OCI-M2 (cell line): Measurements from ENCODE around the gene BRD1.

Experiments used
- DNase-seq: peaks from one replicate; lab custom pipeline; 2025; ENCODE audit not compliant: unreplicated experiment; lab: John Stamatoyannopoulos, UW

The BRD1 gene

DNA sequence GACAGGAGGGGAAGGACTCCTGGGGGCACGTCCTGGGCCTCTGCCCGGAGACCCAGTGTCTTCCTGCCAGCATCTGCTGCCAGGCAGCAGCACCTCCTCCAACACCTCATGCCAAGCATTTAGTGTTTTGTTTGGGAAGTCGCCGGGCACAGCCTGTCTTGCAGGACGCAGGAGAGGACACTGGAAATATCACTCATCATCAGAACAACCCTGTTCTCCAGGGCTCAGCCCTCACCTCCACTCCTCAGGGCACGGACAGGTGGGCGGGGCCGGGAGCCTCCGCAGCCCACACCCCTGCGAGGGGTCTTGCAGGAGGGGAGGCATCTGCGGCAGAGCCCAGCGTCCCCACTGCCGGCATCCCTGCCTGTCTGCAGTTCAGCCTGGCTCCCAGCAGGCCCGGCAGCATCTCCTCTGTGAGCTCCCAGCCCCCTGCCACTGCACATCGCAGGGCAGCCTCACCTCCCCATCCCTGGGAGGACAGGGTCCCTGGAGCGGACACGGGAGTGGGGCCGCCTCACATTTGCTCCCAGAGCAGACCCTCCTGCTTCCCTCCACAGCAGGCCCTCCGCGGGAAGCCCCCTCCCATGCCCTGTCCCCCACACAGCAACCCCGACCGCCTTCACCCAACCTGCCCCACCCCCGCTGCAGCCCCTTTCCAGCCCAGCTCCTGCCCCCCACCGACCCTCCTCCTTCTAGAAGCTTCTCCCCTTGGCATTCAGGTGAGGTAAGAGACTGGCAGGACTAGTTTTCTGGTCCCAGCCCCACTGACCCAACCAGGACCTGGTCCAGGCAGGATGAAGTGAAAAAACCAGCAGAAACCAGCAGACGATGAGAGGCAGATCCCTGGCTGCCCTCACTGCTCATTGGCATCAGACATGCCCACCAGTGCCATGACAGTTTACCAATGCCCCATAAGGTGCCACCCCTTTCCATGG, 72.7 kb downstream of the BRD1 start:
- no peak for DNase-seq

DNA sequence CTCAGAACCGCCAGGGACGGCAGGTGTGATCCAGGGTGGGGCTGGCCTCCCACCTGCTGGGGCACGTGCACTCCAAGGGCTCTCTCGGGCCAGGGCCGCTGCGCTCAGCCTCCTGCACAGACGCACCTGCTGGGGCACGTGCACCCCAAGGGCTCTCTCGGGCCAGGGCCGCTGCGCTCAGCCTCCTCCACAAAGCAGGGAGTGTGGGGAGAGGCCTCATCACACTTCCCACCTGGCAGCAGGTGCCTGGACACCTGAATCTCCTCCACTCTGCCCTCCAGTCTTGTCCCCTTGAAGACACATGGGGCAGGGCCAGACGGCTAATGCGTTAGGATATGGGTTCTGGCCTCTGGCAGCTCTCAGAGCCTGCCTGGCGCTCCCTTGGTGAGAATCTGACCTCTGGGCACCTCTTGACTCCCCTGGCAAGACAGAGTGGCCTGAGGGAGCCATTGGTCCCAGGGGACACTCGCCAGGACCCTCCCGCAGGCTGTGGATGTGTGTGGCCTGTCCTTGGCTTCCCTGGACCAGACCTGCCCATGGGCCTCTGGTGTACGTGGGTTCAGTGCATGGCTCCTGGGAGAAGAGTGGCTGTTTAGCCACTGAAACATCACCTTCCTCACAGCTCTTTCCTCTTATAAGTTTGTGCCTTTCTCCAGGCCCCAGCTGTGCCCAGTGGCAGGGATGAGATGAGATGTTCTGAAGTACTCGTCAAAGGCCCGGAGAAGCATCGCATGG, 73.5 kb downstream of the BRD1 start:
- no peak for DNase-seq

- no peak for DNase-seq
Measured at GRCh38 chr22:49753276-49753890, 74.3 kb downstream of the BRD1 start.

- DNase-seq = no peak
Measured at GRCh38 chr22:49752598-49753091, 75.0 kb downstream of the BRD1 start.

DNA sequence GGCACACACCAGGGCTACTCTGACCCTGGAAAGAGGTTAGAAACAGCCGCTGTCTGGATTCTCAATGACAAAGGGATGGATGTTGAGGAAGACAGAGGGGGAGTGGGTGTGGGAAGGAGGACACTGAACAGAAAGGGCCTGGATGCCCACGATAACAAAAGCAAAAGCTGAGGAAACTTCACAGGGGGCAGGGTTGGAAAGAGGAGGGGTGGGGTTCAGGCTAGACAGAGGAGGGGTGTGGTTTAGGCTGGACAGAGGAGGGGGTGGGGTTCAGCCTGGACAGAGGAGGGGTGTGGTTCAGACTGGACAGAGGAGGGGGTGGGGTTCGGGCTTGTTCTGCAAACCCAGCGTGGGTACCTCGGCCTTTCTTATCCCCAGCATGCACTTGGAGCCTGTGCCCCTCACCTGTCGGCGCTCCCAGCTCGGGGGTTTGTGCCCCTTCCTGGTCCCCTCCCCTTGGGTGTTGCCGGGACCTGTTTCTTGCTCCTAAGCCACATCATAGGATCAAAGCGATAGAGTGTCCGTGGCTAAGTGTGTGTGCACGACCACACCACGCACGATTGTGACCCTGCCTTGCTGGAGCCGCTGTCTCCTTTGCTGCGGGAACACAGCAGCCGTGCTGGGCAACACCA, 75.6 kb downstream of the BRD1 start:
- no peak for DNase-seq

GRCh38 chr22:49751318-49751965, 76.2 kb downstream of the BRD1 start:
- DNase-seq = no peak

GRCh38 chr22:49749885-49750510, 77.7 kb downstream of the BRD1 start:
- no peak for DNase-seq

- no peak for DNase-seq
Measured at GRCh38 chr22:49749227-49749626, 78.4 kb downstream of the BRD1 start.

DNA sequence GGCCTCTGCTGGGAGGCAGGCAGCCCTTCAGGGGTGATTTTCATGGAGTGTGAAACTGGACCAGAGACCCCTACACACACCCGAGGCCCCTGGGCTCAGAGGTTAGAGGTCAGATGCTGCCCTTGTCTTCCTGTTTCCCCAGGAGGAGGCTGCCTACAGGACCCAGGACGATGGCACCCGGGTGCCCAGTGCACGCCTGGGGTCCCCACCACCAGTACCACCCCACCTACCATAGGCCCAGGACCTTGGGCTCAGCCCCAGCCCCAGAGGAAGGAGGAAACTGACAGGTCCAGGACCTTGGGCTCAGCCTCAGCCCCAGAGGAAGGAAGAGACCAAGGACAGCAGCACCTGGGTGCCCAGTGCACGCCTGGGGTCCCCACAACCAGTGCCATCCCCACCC, 79.2 kb downstream of the BRD1 start:
- DNase-seq = no peak

DNA sequence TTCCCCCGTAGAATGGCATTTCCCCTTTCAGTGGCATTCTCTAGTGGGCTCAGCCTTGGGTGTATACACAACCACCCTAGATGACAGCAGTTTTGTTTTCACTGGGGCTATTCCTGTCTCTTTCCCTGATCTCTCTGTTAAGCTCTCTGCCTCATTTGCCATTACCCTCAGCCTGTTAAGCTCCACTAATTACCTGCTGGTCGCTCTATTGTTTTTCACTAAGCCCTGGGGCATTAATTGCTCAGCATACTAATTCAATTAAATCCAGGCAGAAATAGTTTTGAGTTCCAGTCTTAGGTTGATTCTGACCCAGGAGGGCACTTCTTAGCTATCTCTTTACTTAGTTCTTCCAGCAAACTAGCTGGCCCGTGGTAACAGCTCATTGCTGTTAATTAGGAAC, 80.0 kb downstream of the BRD1 start:
- DNase-seq = no peak

GRCh38 chr22:49747130-49747529, 80.5 kb downstream of the BRD1 start:
- no peak for DNase-seq

- DNase-seq = no peak
Measured at GRCh38 chr22:49746065-49746464, 81.6 kb downstream of the BRD1 start.

DNA sequence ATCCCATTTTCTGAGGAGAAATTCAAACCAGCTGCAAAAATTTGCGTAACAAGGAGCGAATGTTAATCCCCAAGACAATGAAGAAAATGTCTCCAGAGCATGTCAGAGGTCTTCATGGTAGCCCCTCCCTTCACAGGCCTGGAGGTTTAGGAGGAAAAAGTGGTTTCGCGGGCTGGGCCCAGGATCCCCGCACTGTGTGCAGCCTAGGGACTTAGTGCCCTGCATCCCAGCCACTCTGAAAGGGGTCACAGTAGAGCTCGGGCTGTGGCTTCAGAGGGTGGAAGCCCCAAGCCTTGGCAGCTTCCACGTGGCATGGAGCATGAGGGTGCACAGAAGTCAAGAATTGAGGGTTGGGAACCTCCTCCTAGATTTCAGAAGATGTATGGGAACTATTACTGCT, 87.4 kb downstream of the BRD1 start:
- no peak for DNase-seq

GRCh38 chr22:49739138-49739537, 88.5 kb downstream of the BRD1 start:
- no peak for DNase-seq

DNA sequence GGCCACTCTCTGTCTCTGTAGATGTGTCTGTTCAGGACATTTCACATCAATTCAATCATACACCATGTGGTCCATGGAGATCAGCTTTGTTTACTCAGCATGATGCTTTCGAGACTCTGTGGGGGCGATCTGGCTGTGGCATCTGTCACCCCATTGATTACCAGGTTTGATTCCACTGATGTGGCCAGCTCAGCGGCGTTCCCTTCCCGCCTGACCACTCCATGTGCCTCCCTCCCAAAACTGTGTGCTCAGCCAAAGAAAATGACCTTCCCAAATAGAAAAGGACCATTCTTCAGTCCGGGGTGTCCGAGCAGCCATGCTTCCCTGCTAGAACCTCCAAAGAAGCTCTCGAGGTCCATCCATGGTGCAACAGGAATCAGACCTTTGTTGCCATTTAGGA, 89.1 kb downstream of the BRD1 start:
- DNase-seq = no peak

DNA sequence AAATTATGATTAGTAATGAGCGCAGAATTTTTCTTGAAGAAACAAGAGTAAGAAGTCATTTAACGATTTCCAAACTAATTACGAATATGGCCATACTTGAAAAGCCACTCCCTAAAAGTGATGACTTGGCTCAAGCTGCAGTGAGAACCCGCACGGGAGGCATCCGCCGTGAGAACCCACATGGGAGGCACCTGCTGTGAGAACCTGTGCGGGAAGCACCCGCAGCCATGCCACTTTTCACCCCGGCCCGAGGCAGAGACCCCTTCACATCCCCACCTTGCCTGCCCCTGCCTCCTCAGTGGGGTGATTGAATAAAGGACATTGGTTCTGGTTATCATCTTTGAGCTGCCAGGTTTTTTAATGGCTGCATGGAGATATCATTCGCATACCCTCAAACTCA, 89.7 kb downstream of the BRD1 start:
- DNase-seq = no peak

GRCh38 chr22:49737101-49737551, 90.5 kb downstream of the BRD1 start:
- no peak for DNase-seq

DNA sequence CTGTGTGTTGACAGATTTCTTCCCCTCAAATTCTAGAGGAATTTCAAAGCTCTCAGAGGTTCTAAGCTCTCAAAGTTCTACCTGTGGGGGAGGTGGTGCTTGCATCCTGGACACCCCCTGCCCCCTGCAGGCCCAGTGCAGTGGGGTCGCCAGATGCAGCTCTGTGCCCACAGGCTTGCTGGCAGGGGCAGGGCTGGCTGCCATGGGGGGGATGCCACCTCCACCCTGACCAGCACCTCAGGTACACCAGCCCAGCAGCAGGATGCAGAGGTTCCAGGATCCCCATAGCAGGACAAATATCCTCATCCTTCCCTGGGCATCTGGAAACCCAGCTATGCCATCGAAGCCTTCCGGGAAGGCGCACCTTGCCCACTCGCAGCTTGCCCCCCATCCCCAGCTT, 91.1 kb downstream of the BRD1 start:
- no peak for DNase-seq

- DNase-seq = no peak
Measured at GRCh38 chr22:49735901-49736421, 91.7 kb downstream of the BRD1 start.

- no peak for DNase-seq
Measured at GRCh38 chr22:49735411-49735900, 92.2 kb downstream of the BRD1 start.
